Measurements from ENCODE around the gene DPH1.

Gene DPH1

GRCh38 chr17:2071455-2072281, 41.7 kb downstream of the DPH1 start (continued):
- TF ChIP-seq ZSCAN18 (tag by site-specific recombination; IDR thresholded peaks at IDR 0.05), result no peak
- TF ChIP-seq ZNF350 (tag by site-specific recombination; IDR thresholded peaks at IDR 0.05), result no peak
- TF ChIP-seq ZNF362 (tag by site-specific recombination; IDR thresholded peaks at IDR 0.05), result no peak
- TF ChIP-seq ZNF292 (tag by site-specific recombination; IDR thresholded peaks at IDR 0.05; ENCODE audit: borderline replicate concordance, low read depth), result no peak

GRCh38 chr17:2074919-2075318, 45.0 kb downstream of the DPH1 start:
- no peaks in the 10 kb centered on the region for H3K9me3 ChIP-seq (ENCODE audit: control insufficient read depth, insufficient read depth, low read depth, low read length)
- no peak for TF ChIP-seq ZFP3 (tag by site-specific recombination; IDR thresholded peaks at IDR 0.05; ENCODE audit: low read depth)
- TF ChIP-seq ZNF621 (tag by site-specific recombination; IDR thresholded peaks at IDR 0.05), result no peak
- no peak for TF ChIP-seq REST (tag by site-specific recombination; IDR thresholded peaks at IDR 0.05)
- TF ChIP-seq ZNF530 (tag by site-specific recombination; IDR thresholded peaks at IDR 0.05; ENCODE audit: low read depth), result no peak
- no peak for TF ChIP-seq ZBTB7A (tag by site-specific recombination; IDR thresholded peaks at IDR 0.05; ENCODE audit: low read depth)
- no peak for TF ChIP-seq ZNF175 (tag by site-specific recombination; IDR thresholded peaks at IDR 0.05)
- no peak for TF ChIP-seq ZNF521 (tag by site-specific recombination; IDR thresholded peaks at IDR 0.05)
- no peak for TF ChIP-seq ZNF626 (tag by site-specific recombination; IDR thresholded peaks at IDR 0.05)
- TF ChIP-seq ZNF704 (tag by site-specific recombination; IDR thresholded peaks at IDR 0.05), result no peak
- no peak for TF ChIP-seq ZSCAN16 (tag by site-specific recombination; IDR thresholded peaks at IDR 0.05)
- TF ChIP-seq AEBP2 (tag by site-specific recombination; IDR thresholded peaks at IDR 0.05; ENCODE audit: borderline replicate concordance), result no peak
- TF ChIP-seq FEZF1 (tag by site-specific recombination; IDR thresholded peaks at IDR 0.05), result no peak
- no peak for TF ChIP-seq ZBTB8A (tag by site-specific recombination; IDR thresholded peaks at IDR 0.05)
- ChIA-PET CTCF (interaction anchor here (0.5 to 3.8 kb wide), 6 partner anchors 10 to 170 kb away, joined by 3 to 18 read pairs (median 4); partner anchors contain the start of gene HIC1), POLR2A (interaction anchor here (1.2 kb wide), 1 partner anchor 13 kb away, joined by 3 read pairs; no protein-coding TSS in a partner anchor)
- H3K4me1 ChIP-seq (ENCODE audit: control insufficient read depth, insufficient read depth, low read length), result peaks cover 3% of the 10 kb centered on the region; the same call in 1 of the 2 replicates
- no peak overlapping the region for H3K27ac ChIP-seq (ENCODE audit: extremely low read depth, low read depth, low read length)
- H3K4me3 ChIP-seq (ENCODE audit: low read depth, low read length), result no peak overlapping the region
- peaks cover 4 to 60% of the 10 kb centered on the region in 2 experiments; a peak in 2 of 3 replicates for H3K36me3 ChIP-seq (ENCODE audit: control insufficient read depth in 2 of 2, insufficient read depth in 1 of 2, low read length in 2 of 2)

Measured in HEK293 (cell line).